Measurements from ENCODE around the gene NAP1L5.

The NAP1L5 gene

GRCh38 chr4:88659055-88659889 lies 38.4 kb downstream of the NAP1L5 start:
- DNase-seq = peak; percentile 45

GRCh38 chr4:88655226-88655625 lies 42.4 kb downstream of the NAP1L5 start:
- DNase-seq = no peak

GRCh38 chr4:88653371-88653946 lies 44.2 kb downstream of the NAP1L5 start:
- DNase-seq = no peak

- no peak for DNase-seq
Measured at GRCh38 chr4:88649716-88650115, 47.9 kb downstream of the NAP1L5 start.

- no peak for DNase-seq
Measured at GRCh38 chr4:88646528-88647280, 50.9 kb downstream of the NAP1L5 start.

GRCh38 chr4:88645994-88646393 lies 51.6 kb downstream of the NAP1L5 start:
- DNase-seq = no peak
